K562 (cell line): Measurements from ENCODE around the gene KRT34. TPM values are rescaled to one million over a fixed set of nuclear protein-coding genes. Genes with fewer than 3 reads are reported as not detected.
"Not testable (repeated sequence)": the region's sequence is repeated elsewhere in the genome, so short reads cannot be mapped to it uniquely, and the experiment has no call there.

Experiments
- ATAC-seq: fragments of 200-7000 bp; cut with Tn5 transposase; 3 replicates; pipeline ENCODE4 v1.9.1; 2020; ENCODE audit warnings: moderate library complexity
- Bru-seq: library from RNA; stranded (reverse); fragments of 400-500 nt; gene quantifications from one replicate; lab custom pipeline; 2021; lab: Mats Ljungman, UMichigan
- BruChase-seq, 2 experiments: library from RNA; stranded (reverse); fragments of 400-500 nt; gene quantifications; one replicate each; lab custom pipeline; 2021; lab: Mats Ljungman, UMichigan
- BruUV-seq: library from RNA; stranded (reverse); fragments of 400-500 nt; replicated peaks from 2 replicates; lab custom pipeline; 2021; lab: Mats Ljungman, UMichigan
- CTCF ChIA-PET: fragments of 300-600 bp; formaldehyde crosslinking; extraction: SDS; loops from one replicate; lab custom pipeline; 2021; ENCODE audit warnings: low intra/inter-chr PET ratio; lab: Yijun Ruan, JAX
- POLR2A ChIA-PET: fragments of 300-600, 350-650 bp; sonication (Branson Sonifier 250); formaldehyde crosslinking; extraction: SDS; loops from one replicate; lab custom pipeline; 2021; ENCODE audit warnings: antibody characterized with exemption, inconsistent platforms; lab: Yijun Ruan, JAX
- DNase-seq, 4 experiments: peaks; one replicate each; pipeline versions ENCODE4 v3.0.0 to v3.0.0-alpha.2; 2011 to 2018; ENCODE audit warnings: low spot score in 3 of 4, mixed read lengths in 3 of 4; ENCODE audit errors: extremely low read depth in 1 of 4
- FAIRE-seq: peaks from 2 replicates; lab custom pipeline; 2011; peaks lifted over from hg19 to GRCh38; lab: Jason Lieb, UNC
- H2AFZ ChIP-seq: 2 replicates; pipeline ENCODE4 v1.6.0; 2011; ENCODE audit warnings: low read depth, low read length, control low read depth, inconsistent platforms
- H3K27ac ChIP-seq: fragments of 200-600 bp; 3 replicates; pipeline ENCODE4 v1.8.0; 2011; ENCODE audit warnings: low read depth, mild to moderate bottlenecking, control low read depth, inconsistent platforms, low read length, moderate library complexity, mixed read lengths; ENCODE audit errors: extremely low read depth
- H3K27me3 ChIP-seq, 2 experiments: fragments of 300-600 bp in 1 of 2; 2 replicates in 1 of 2; 3 replicates in 1 of 2; pipeline versions ENCODE4 v1.6.0 to v1.8.0; 2011; ENCODE audit warnings: inconsistent platforms in 2 of 2, low read length in 2 of 2, mild to moderate bottlenecking in 1 of 2, mixed read lengths in 1 of 2, moderate library complexity in 1 of 2; ENCODE audit not compliant: control insufficient read depth in 2 of 2, insufficient read depth in 2 of 2
- H3K36me3 ChIP-seq: fragments of 300-600 bp; 3 replicates; pipeline ENCODE4 v1.8.0; 2011; ENCODE audit warnings: mild to moderate bottlenecking, low read length, inconsistent platforms; ENCODE audit not compliant: control insufficient read depth, insufficient read depth
- H3K4me1 ChIP-seq, 2 experiments: fragments of 200-600 bp in 1 of 2; replicated peaks in 1 of 2; 2 replicates in 1 of 2; 3 replicates in 1 of 2; pipeline versions ENCODE4 v1.5.1 to v1.8.0; 2011; ENCODE audit warnings: inconsistent platforms in 2 of 2, low read length in 2 of 2, mild to moderate bottlenecking in 1 of 2, mixed read lengths in 1 of 2, moderate library complexity in 1 of 2; ENCODE audit not compliant: control insufficient read depth in 2 of 2, insufficient read depth in 2 of 2
- H3K4me2 ChIP-seq: 2 replicates; pipeline ENCODE4 v1.6.1; 2011; ENCODE audit warnings: low read length, control low read depth, inconsistent platforms, mixed read lengths; ENCODE audit not compliant: insufficient read depth
- H3K4me3 ChIP-seq: fragments of 200-600 bp; sonication (generic), shearing (Covaris generic); 2 replicates; pipeline ENCODE4 v1.5.1; 2016; ENCODE audit warnings: control low read depth, inconsistent platforms
- H3K79me2 ChIP-seq: fragments of 200-600 bp; 3 replicates; pipeline ENCODE4 v1.8.0; 2011; ENCODE audit warnings: low read length, inconsistent platforms; ENCODE audit not compliant: control insufficient read depth, insufficient read depth
- H3K9ac ChIP-seq, 2 experiments: 2 replicates each; pipeline versions ENCODE4 v1.6.0 to v1.6.1; 2011; ENCODE audit warnings: low read depth in 2 of 2, low read length in 2 of 2, control low read depth in 1 of 2, inconsistent platforms in 1 of 2, mild to moderate bottlenecking in 1 of 2, mixed read lengths in 1 of 2; ENCODE audit not compliant: insufficient read depth in 1 of 2
- H3K9me1 ChIP-seq: one replicate; pipeline ENCODE4 v1.6.0; 2011; ENCODE audit warnings: inconsistent platforms, mild to moderate bottlenecking, low read length, moderate library complexity; ENCODE audit not compliant: control insufficient read depth, insufficient read depth
- H3K9me3 ChIP-seq: replicated peaks from 2 replicates; pipeline ENCODE4 v1.5.1; 2011; ENCODE audit warnings: low read depth, low read length, inconsistent platforms; ENCODE audit not compliant: control insufficient read depth, insufficient read depth
- H4K20me1 ChIP-seq: replicated peaks from 2 replicates; pipeline ENCODE4 v1.6.1; 2011; ENCODE audit warnings: low read length, inconsistent platforms, mixed read lengths; ENCODE audit not compliant: control insufficient read depth, insufficient read depth
- WGBS: fragments of 100-300 bp; shearing (Covaris generic); methylation state at CpG from one replicate; pipeline ENCODE4 v1.1.6; 2016; ENCODE audit warnings: low coverage, mixed read lengths; ENCODE audit not compliant: insufficient coverage; ENCODE audit errors: missing lambda C conversion rate; 5-methylcytosine and 5-hydroxymethylcytosine counted together
- in situ Hi-C: fragments of 300-500 bp; cut with MboI; formaldehyde crosslinking; loops from 4 replicates; pipeline ENCODE4 v1.15.0; 2018; ENCODE audit warnings: inconsistent platforms, mixed read lengths
- intact Hi-C: fragments of 100-400 bp; cut with micrococcal nuclease; formaldehyde crosslinking; loops from 2 replicates; pipeline ENCODE4 v1.14.2; 2022
- long read RNA-seq, 3 experiments: library from polyadenylated mRNA in 2 of 3; library from RNA in 1 of 3; unstranded in 2 of 3; stranded (forward) in 1 of 3; transcript quantifications; one replicate each; pipeline ENCODE4 v2.0.0, GENCODE V29; 2019 to 2022
- polyA minus RNA-seq, 3 experiments: library from RNA; depleted of rRNA, polyadenylated mRNA; stranded (reverse); fragments of >200 nt; gene quantifications; 2 replicates each; pipeline ENCODE4 v1.2.3, GENCODE V29; 2011
- polyA plus RNA-seq, 8 experiments: library from polyadenylated mRNA; depleted of rRNA in 4 of 8; stranded (reverse) in 5 of 8; unstranded in 3 of 8; fragments of >200 nt; fragmentation: Nextera tagmentation in 2 of 8; fragmentation: Illumina TruSeq in 1 of 8; extraction: Ambion mirVana in 2 of 8; extraction: Trizol in 1 of 8; gene quantifications; 2 replicates each; pipeline versions ENCODE4 v1.2.1 to v1.2.3, GENCODE V29; 2011 to 2014; ENCODE audit warnings: inconsistent platforms in 1 of 8, missing spikeins in 1 of 8
- total RNA-seq, 7 experiments: library from RNA; depleted of rRNA in 6 of 7; stranded (reverse); fragments of >200 nt in 6 of 7; fragmentation: Illumina TruSeq in 2 of 7; extraction: Trizol in 2 of 7; gene quantifications; 2 replicates each; pipeline versions ENCODE4 v1.2.1 to v1.2.3, GENCODE V29; 2011 to 2021; ENCODE audit warnings: low replicate concordance in 1 of 7

The KRT34 gene
- not detected in 2 replicates for total RNA-seq (2011; cell fraction: chromatin; rRNA removed; ENCODE audit: low replicate concordance)
- not detected in 2 replicates for total RNA-seq (2011; cell fraction: nucleolus; rRNA removed)
- not detected in 2 replicates for total RNA-seq (2011; cell fraction: nucleoplasm; rRNA removed)
- total RNA-seq (2014; rRNA removed), result not detected in 2 replicates
- total RNA-seq (2014; rRNA removed; fragmentation: Illumina TruSeq; extraction: Trizol), result not detected in 2 replicates
- total RNA-seq (2015; rRNA removed; fragmentation: Illumina TruSeq; extraction: Trizol), result not detected in 2 replicates
- total RNA-seq (2021), result not detected in 2 replicates
- polyA plus RNA-seq (2011; rRNA removed), result not detected in 2 replicates
- polyA plus RNA-seq (2011; cell fraction: cytosol; rRNA removed), result not detected in 2 replicates
- polyA plus RNA-seq (2011; cell fraction: nucleus; rRNA removed), result not detected in 2 replicates
- not detected in 2 replicates for polyA plus RNA-seq (2012)
- polyA plus RNA-seq (2014; fragmentation: Illumina TruSeq; extraction: Trizol), result not detected in 2 replicates
- not detected for polyA plus RNA-seq (2014; fragmentation: Nextera tagmentation; extraction: Ambion mirVana)
- polyA plus RNA-seq (2014; rRNA removed), result not detected in 2 replicates
- polyA minus RNA-seq (2011; rRNA and poly(A)+ RNA removed), result not detected in 2 replicates
- polyA minus RNA-seq (2011; cell fraction: cytosol; rRNA and poly(A)+ RNA removed), result not detected in 2 replicates
- polyA minus RNA-seq (2011; cell fraction: nucleus; rRNA and poly(A)+ RNA removed), result not detected in 2 replicates
- not detected for Bru-seq, nascent RNA
- BruChase-seq, experiment 1, labeled RNA remaining after a 2-hour chase, result not detected
- BruChase-seq, experiment 2, labeled RNA remaining after a 6-hour chase, result not detected
- long read RNA-seq, experiment 1, result 0 reads
- long read RNA-seq, experiment 2, result 0 reads
- long read RNA-seq, experiment 3, result 0 reads

DNA sequence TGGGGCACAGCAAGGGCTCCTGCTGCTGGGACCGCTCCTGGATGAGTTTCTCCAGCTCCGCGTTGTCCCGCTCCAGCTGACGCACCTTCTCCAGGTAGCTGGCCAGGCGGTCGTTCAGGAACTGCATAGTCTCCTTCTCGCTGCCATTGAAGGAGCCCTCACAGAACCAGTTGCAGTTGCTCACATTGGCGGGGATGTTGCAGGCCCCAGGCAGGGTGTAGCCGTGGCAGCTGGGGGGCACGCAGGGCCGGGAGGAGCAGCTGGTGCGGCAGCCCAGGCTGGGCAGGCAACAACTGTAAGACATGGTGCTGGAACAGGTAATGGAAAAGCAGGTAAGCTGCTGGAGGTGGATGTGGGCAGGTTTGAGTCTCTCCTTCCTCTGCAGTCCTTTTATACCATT lies at the start of gene KRT34:
Gene KRT34 (minus strand): TSS at position 364 of the 400 bp plus-strand sequence. CDS start 60 bp downstream, at position 304.
- BruUV-seq, H3K9me3 ChIP-seq, H3K79me2 ChIP-seq, H2AFZ ChIP-seq, in situ Hi-C loops, H3K4me1 ChIP-seq, H3K9me1 ChIP-seq, H3K4me2 ChIP-seq, H3K27ac ChIP-seq, H3K36me3 ChIP-seq, CTCF ChIA-PET, H4K20me1 ChIP-seq, FAIRE-seq, DNase-seq, H3K4me3 ChIP-seq, POLR2A ChIA-PET, intact Hi-C loops, H3K9ac ChIP-seq, ATAC-seq: not testable (repeated sequence)
- H3K27me3 ChIP-seq, result peaks cover 5 to 43% of the 10 kb centered on the region in 2 experiments; a peak in 4 of 5 replicates
- 4% methylated on average over 10 of the region's 13 CpGs for WGBS

GRCh38 chr17:41430376-41430775 lies 48.3 kb upstream of the KRT34 start:
- H3K9me3 ChIP-seq, intact Hi-C loops, H3K4me3 ChIP-seq, FAIRE-seq, BruUV-seq, H4K20me1 ChIP-seq, H3K27ac ChIP-seq, in situ Hi-C loops, H3K79me2 ChIP-seq, DNase-seq, H3K4me2 ChIP-seq, H3K9me1 ChIP-seq, ATAC-seq, H3K36me3 ChIP-seq, POLR2A ChIA-PET, H3K9ac ChIP-seq, CTCF ChIA-PET, H2AFZ ChIP-seq, H3K4me1 ChIP-seq: not testable (repeated sequence)
- H3K27me3 ChIP-seq, result peaks cover 8 to 16% of the 10 kb centered on the region in 2 experiments; a peak in 4 of 5 replicates
- 0% methylated on average over 9 of the region's 9 CpGs for WGBS
